ENCODE data around the gene FXYD6.

DNA sequence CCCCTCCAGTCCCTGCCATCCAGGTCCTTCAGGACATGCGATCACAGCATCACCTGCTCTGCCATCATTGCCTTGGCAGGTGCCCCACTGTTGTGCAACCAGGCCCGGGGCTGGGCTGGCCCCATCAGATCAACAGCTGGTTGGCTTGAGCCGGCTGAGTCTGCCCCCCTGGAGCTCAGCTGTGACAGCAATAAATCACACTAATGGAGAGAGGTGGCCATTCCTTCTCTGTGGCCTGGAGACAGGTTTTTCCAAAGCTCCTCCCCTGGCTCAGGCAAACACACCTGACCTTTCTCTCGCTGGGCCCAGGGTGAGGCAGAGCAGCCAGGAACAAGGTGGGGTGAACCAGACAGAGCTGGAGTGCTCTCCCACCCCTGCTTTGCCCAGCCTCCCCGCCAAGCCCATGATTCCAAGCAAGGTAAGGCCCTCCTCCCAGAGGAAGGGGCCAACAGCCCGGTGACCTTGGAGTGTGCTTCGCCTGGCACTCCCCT is 43.0 kb downstream of the FXYD6 start:
- TF ChIP-seq, protein P1, sequence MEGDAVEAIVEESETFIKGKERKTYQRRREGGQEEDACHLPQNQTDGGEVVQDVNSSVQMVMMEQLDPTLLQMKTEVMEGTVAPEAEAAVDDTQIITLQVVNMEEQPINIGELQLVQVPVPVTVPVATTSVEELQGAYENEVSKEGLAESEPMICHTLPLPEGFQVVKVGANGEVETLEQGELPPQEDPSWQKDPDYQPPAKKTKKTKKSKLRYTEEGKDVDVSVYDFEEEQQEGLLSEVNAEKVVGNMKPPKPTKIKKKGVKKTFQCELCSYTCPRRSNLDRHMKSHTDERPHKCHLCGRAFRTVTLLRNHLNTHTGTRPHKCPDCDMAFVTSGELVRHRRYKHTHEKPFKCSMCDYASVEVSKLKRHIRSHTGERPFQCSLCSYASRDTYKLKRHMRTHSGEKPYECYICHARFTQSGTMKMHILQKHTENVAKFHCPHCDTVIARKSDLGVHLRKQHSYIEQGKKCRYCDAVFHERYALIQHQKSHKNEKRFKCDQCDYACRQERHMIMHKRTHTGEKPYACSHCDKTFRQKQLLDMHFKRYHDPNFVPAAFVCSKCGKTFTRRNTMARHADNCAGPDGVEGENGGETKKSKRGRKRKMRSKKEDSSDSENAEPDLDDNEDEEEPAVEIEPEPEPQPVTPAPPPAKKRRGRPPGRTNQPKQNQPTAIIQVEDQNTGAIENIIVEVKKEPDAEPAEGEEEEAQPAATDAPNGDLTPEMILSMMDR (conservative IDR thresholded peaks at IDR 0.05; ENCODE audit: low read depth, low read length): no peak
- no peak for TF ChIP-seq EZH2 (IDR thresholded peaks at IDR 0.05; ENCODE audit: borderline replicate concordance, low read depth, low read length, poor library complexity, severe bottlenecking)

Measured in A673 (cell line).